Measurements from ENCODE around the gene NSUN6.

GRCh38 chr10:18523025-18523424 lies 128.4 kb downstream of the NSUN6 start:
- no peak for TF ChIP-seq EZH2phosphoT487 (IDR thresholded peaks at IDR 0.05; ENCODE audit: insufficient read depth, low read depth)
- TF ChIP-seq EZH2 (IDR thresholded peaks at IDR 0.05; ENCODE audit: insufficient read depth, poor library complexity, severe bottlenecking), result no peak
